ENCODE data around the gene TICAM2. TPM values are rescaled to one million over a fixed set of nuclear protein-coding genes. Genes with fewer than 3 reads are reported as not detected.

Gene TICAM2
- polyA plus RNA-seq, 2 of the 4 experiments (the other 2 are of a cell fraction): 0.34 to 0.77 TPM

- H3K4me1 ChIP-seq: peaks cover 15% of the 10 kb centered on the region; the same call in 1 of the 3 replicates
- H3K4me2 ChIP-seq: peak overlapping the region; percentile 93; the same call in 2 of the 3 replicates
- no peaks in the 10 kb centered on the region for H3K9me3 ChIP-seq
- ChIA-PET CTCF (interaction anchor here (1.8 kb wide), 1 partner anchor 9 kb away, joined by 7 read pairs; no protein-coding TSS in a partner anchor), POLR2A (no interaction called here)
- ATAC-seq: no peak
- no peak for DNase-seq (ENCODE audit: low read depth in 1 of 2, low spot score in 1 of 2)
- 85% methylated on average over 3 of the region's 3 CpGs for WGBS (ENCODE audit: missing lambda C conversion rate)
- TF ChIP-seq BHLHE40 (IDR thresholded peaks at IDR 0.05; ENCODE audit: low read depth, low read length) (no peak), FOSL2 (IDR thresholded peaks at IDR 0.05) (no peak), FOSL2 (CRISPR knock-in tag; IDR thresholded peaks at IDR 0.05) (peak; percentile 34; the same call in 1 of the 2 replicates), HOXB13 (CRISPR knock-in tag; IDR thresholded peaks at IDR 0.05; ENCODE audit: low read depth) (no peak)
- no peak for FAIRE-seq
- H3K27ac ChIP-seq: no peak overlapping the region
- H3K4me3 ChIP-seq: no peak overlapping the region
These were observed 1.5 kb downstream of the TICAM2 start for GRCh38 chr5:115600766-115601165.

DNA sequence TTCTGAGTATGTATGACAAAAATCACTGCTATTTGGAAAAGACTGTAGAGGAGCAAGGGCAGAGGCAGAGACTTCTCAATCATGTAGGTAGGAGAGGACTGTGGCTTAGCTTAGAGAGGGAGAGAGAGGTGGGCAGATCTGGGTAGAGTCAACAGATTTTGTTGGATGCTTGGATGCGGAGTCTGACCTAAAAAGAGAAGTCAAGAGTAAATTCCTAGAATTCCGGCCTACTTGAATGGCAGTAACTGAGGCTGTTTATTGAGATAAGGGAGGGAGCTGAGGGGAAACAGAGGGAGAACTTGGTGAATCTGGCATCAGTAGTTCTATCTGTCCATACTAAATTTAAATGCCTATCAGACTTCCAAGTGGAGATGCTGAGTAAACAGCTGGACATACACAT is 2.4 kb downstream of the TICAM2 start:
- TF ChIP-seq NPAS2 (CRISPR knock-in tag; IDR thresholded peaks at IDR 0.05; ENCODE audit: borderline replicate concordance): no peak
- TF ChIP-seq SMC3 (IDR thresholded peaks at IDR 0.05): no peak
- TF ChIP-seq PBX3 (IDR thresholded peaks at IDR 0.05): no peak
- TF ChIP-seq, protein P1, sequence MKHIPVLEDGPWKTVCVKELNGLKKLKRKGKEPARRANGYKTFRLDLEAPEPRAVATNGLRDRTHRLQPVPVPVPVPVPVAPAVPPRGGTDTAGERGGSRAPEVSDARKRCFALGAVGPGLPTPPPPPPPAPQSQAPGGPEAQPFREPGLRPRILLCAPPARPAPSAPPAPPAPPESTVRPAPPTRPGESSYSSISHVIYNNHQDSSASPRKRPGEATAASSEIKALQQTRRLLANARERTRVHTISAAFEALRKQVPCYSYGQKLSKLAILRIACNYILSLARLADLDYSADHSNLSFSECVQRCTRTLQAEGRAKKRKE (CRISPR knock-in tag; IDR thresholded peaks at IDR 0.05; ENCODE audit: low read depth): no peak
- no peak for TF ChIP-seq NFE2L2 (conservative IDR thresholded peaks at IDR 0.05; ENCODE audit: low read length)
- TF ChIP-seq ZFP36 (IDR thresholded peaks at IDR 0.05; ENCODE audit: borderline replicate concordance, partially characterized antibody): no peak
- no peak for TF ChIP-seq RNF2 (IDR thresholded peaks at IDR 0.05; ENCODE audit: borderline replicate concordance, low read depth)
- no peak for TF ChIP-seq RCOR1 (IDR thresholded peaks at IDR 0.05; ENCODE audit: low read depth, low read length)
- TF ChIP-seq CBX2 (IDR thresholded peaks at IDR 0.05; ENCODE audit: borderline replicate concordance, low read depth): no peak
- no peak for TF ChIP-seq EP300 (IDR thresholded peaks at IDR 0.05)
- TF ChIP-seq REST (IDR thresholded peaks at IDR 0.05): no peak
- no peak for TF ChIP-seq MAZ (IDR thresholded peaks at IDR 0.05; ENCODE audit: borderline replicate concordance, low read depth, low read length)
- no peak for TF ChIP-seq JUN (IDR thresholded peaks at IDR 0.05)
- TF ChIP-seq USF2 (IDR thresholded peaks at IDR 0.05): no peak
- TF ChIP-seq ZC3H11A (IDR thresholded peaks at IDR 0.05): no peak
- TF ChIP-seq NR3C1 (IDR thresholded peaks at IDR 0.05): no peak
- TF ChIP-seq POLR2AphosphoS2 (conservative IDR thresholded peaks at IDR 0.05; ENCODE audit: low read length): no peak
- no peak for TF ChIP-seq HDAC2 (IDR thresholded peaks at IDR 0.05)
- ATAC-seq (no peak), DNase-seq (ENCODE audit: low read depth in 1 of 2, low spot score in 1 of 2) (no peak), FAIRE-seq (no peak)
- ChIA-PET POLR2A (no interaction called here), CTCF (no interaction called here)
- Histone ChIP-seq H3K4me3 (no peak overlapping the region), H3K9me3 (no peaks in the 10 kb centered on the region), H3K27ac (no peak overlapping the region), H3K4me2 (no peak overlapping the region), H3K4me1 (peaks cover 15% of the 10 kb centered on the region; the same call in 1 of the 3 replicates)
- 94% methylated on average over 2 of the region's 2 CpGs for WGBS (ENCODE audit: missing lambda C conversion rate)

All from A549 (cell line).